ENCODE results near the gene SIAH1.
"Not testable (repeated sequence)": the region's sequence is repeated elsewhere in the genome, so short reads cannot be mapped to it uniquely, and the experiment has no call there.

The SIAH1 gene

GRCh38 chr16:48359983-48360382 is 25.2 kb downstream of the SIAH1 start:
- H3K9me3 ChIP-seq (ENCODE audit: control insufficient read depth, insufficient read depth, low read length), result no peaks in the 10 kb centered on the region
- H3K27me3 ChIP-seq (ENCODE audit: control insufficient read depth, insufficient read depth, low read length), result no peaks in the 10 kb centered on the region
- no peak overlapping the region for H3K4me3 ChIP-seq (ENCODE audit: low read depth, low read length)
- H3K9ac ChIP-seq (ENCODE audit: low read depth, low read length), result no peak overlapping the region
- H3K36me3 ChIP-seq (ENCODE audit: control insufficient read depth, insufficient read depth, low read length), result no peaks in the 10 kb centered on the region
- peaks cover 4% of the 10 kb centered on the region for H3K4me1 ChIP-seq (ENCODE audit: control insufficient read depth, insufficient read depth, low read length)

GRCh38 chr16:48358419-48358818 is 26.8 kb downstream of the SIAH1 start:
- Histone ChIP-seq H3K36me3 (ENCODE audit: control insufficient read depth, insufficient read depth, low read length) (no peaks in the 10 kb centered on the region), H3K4me1 (ENCODE audit: control insufficient read depth, insufficient read depth, low read length) (peaks cover 2% of the 10 kb centered on the region)

GRCh38 chr16:48356633-48357376 is 28.4 kb downstream of the SIAH1 start:
- peaks cover 2% of the 10 kb centered on the region for H3K4me1 ChIP-seq (ENCODE audit: control insufficient read depth, insufficient read depth, low read length)
- no peaks in the 10 kb centered on the region for H3K36me3 ChIP-seq (ENCODE audit: control insufficient read depth, insufficient read depth, low read length)
- no peak overlapping the region for H3K9ac ChIP-seq (ENCODE audit: low read depth, low read length)
- H3K9me3 ChIP-seq (ENCODE audit: control insufficient read depth, insufficient read depth, low read length), result no peaks in the 10 kb centered on the region
- H3K4me3 ChIP-seq (ENCODE audit: low read depth, low read length), result no peak overlapping the region
- no peaks in the 10 kb centered on the region for H3K27me3 ChIP-seq (ENCODE audit: control insufficient read depth, insufficient read depth, low read length)

More at GRCh38 chr16:48358419-48358818, 26.8 kb downstream of the SIAH1 start:
- Histone ChIP-seq H3K9ac (ENCODE audit: low read depth, low read length) (no peak overlapping the region), H3K9me3 (ENCODE audit: control insufficient read depth, insufficient read depth, low read length) (no peaks in the 10 kb centered on the region), H3K27me3 (ENCODE audit: control insufficient read depth, insufficient read depth, low read length) (no peaks in the 10 kb centered on the region), H3K4me3 (ENCODE audit: low read depth, low read length) (no peak overlapping the region)

GRCh38 chr16:48354877-48355855 is 30.0 kb downstream of the SIAH1 start:
- Histone ChIP-seq H3K36me3 (ENCODE audit: control insufficient read depth, insufficient read depth, low read length) (no peaks in the 10 kb centered on the region), H3K9ac (ENCODE audit: low read depth, low read length) (no peak overlapping the region), H3K4me3 (ENCODE audit: low read depth, low read length) (no peak overlapping the region), H3K4me1 (ENCODE audit: control insufficient read depth, insufficient read depth, low read length) (peaks cover 2% of the 10 kb centered on the region), H3K9me3 (ENCODE audit: control insufficient read depth, insufficient read depth, low read length) (no peaks in the 10 kb centered on the region), H3K27me3 (ENCODE audit: control insufficient read depth, insufficient read depth, low read length) (no peaks in the 10 kb centered on the region)

- H3K4me1 ChIP-seq (ENCODE audit: control insufficient read depth, insufficient read depth, low read length); H3K4me3 ChIP-seq (ENCODE audit: low read depth, low read length); H3K27me3 ChIP-seq (ENCODE audit: control insufficient read depth, insufficient read depth, low read length); H3K9me3 ChIP-seq (ENCODE audit: control insufficient read depth, insufficient read depth, low read length); H3K9ac ChIP-seq (ENCODE audit: low read depth, low read length); H3K36me3 ChIP-seq (ENCODE audit: control insufficient read depth, insufficient read depth, low read length): not testable (repeated sequence)
These were observed 30.8 kb downstream of the SIAH1 start for GRCh38 chr16:48354385-48354784.

GRCh38 chr16:48353565-48354163 is 31.5 kb downstream of the SIAH1 start:
- H3K9ac ChIP-seq (ENCODE audit: low read depth, low read length), result no peak overlapping the region
- H3K27me3 ChIP-seq (ENCODE audit: control insufficient read depth, insufficient read depth, low read length), result no peaks in the 10 kb centered on the region
- H3K9me3 ChIP-seq (ENCODE audit: control insufficient read depth, insufficient read depth, low read length), result no peaks in the 10 kb centered on the region
- peaks cover 2% of the 10 kb centered on the region for H3K4me1 ChIP-seq (ENCODE audit: control insufficient read depth, insufficient read depth, low read length)
- H3K4me3 ChIP-seq (ENCODE audit: low read depth, low read length), result no peak overlapping the region
- peaks cover 3% of the 10 kb centered on the region for H3K36me3 ChIP-seq (ENCODE audit: control insufficient read depth, insufficient read depth, low read length)

GRCh38 chr16:48352648-48353390 is 32.4 kb downstream of the SIAH1 start:
- Histone ChIP-seq H3K4me3 (ENCODE audit: low read depth, low read length) (no peak overlapping the region), H3K9me3 (ENCODE audit: control insufficient read depth, insufficient read depth, low read length) (no peaks in the 10 kb centered on the region), H3K36me3 (ENCODE audit: control insufficient read depth, insufficient read depth, low read length) (peaks cover 3% of the 10 kb centered on the region), H3K9ac (ENCODE audit: low read depth, low read length) (no peak overlapping the region), H3K27me3 (ENCODE audit: control insufficient read depth, insufficient read depth, low read length) (no peaks in the 10 kb centered on the region), H3K4me1 (ENCODE audit: control insufficient read depth, insufficient read depth, low read length) (peaks cover 2% of the 10 kb centered on the region)

GRCh38 chr16:48350736-48351135 is 34.5 kb downstream of the SIAH1 start:
- no peak overlapping the region for H3K9ac ChIP-seq (ENCODE audit: low read depth, low read length)
- peaks cover 2% of the 10 kb centered on the region for H3K4me1 ChIP-seq (ENCODE audit: control insufficient read depth, insufficient read depth, low read length)
- no peaks in the 10 kb centered on the region for H3K27me3 ChIP-seq (ENCODE audit: control insufficient read depth, insufficient read depth, low read length)
- H3K9me3 ChIP-seq (ENCODE audit: control insufficient read depth, insufficient read depth, low read length), result no peaks in the 10 kb centered on the region
- no peak overlapping the region for H3K4me3 ChIP-seq (ENCODE audit: low read depth, low read length)
- peaks cover 3% of the 10 kb centered on the region for H3K36me3 ChIP-seq (ENCODE audit: control insufficient read depth, insufficient read depth, low read length)

- no peak overlapping the region for H3K4me3 ChIP-seq (ENCODE audit: low read depth, low read length)
- H3K9ac ChIP-seq (ENCODE audit: low read depth, low read length), result no peak overlapping the region
- H3K27me3 ChIP-seq (ENCODE audit: control insufficient read depth, insufficient read depth, low read length), result no peaks in the 10 kb centered on the region
- peaks cover 3% of the 10 kb centered on the region for H3K36me3 ChIP-seq (ENCODE audit: control insufficient read depth, insufficient read depth, low read length)
- H3K4me1 ChIP-seq (ENCODE audit: control insufficient read depth, insufficient read depth, low read length), result no peaks in the 10 kb centered on the region
- no peaks in the 10 kb centered on the region for H3K9me3 ChIP-seq (ENCODE audit: control insufficient read depth, insufficient read depth, low read length)
These were observed 37.2 kb downstream of the SIAH1 start for GRCh38 chr16:48347980-48348379.

GRCh38 chr16:48347191-48347865 is 37.9 kb downstream of the SIAH1 start:
- no peaks in the 10 kb centered on the region for H3K27me3 ChIP-seq (ENCODE audit: control insufficient read depth, insufficient read depth, low read length)
- H3K4me3 ChIP-seq (ENCODE audit: low read depth, low read length), result no peak overlapping the region
- no peaks in the 10 kb centered on the region for H3K4me1 ChIP-seq (ENCODE audit: control insufficient read depth, insufficient read depth, low read length)
- H3K9ac ChIP-seq (ENCODE audit: low read depth, low read length), result no peak overlapping the region
- peaks cover 5% of the 10 kb centered on the region for H3K36me3 ChIP-seq (ENCODE audit: control insufficient read depth, insufficient read depth, low read length)
- no peaks in the 10 kb centered on the region for H3K9me3 ChIP-seq (ENCODE audit: control insufficient read depth, insufficient read depth, low read length)

- Histone ChIP-seq H3K4me1 (ENCODE audit: control insufficient read depth, insufficient read depth, low read length) (no peaks in the 10 kb centered on the region), H3K4me3 (ENCODE audit: low read depth, low read length) (no peak overlapping the region), H3K36me3 (ENCODE audit: control insufficient read depth, insufficient read depth, low read length) (peaks cover 4% of the 10 kb centered on the region), H3K9me3 (ENCODE audit: control insufficient read depth, insufficient read depth, low read length) (no peaks in the 10 kb centered on the region), H3K9ac (ENCODE audit: low read depth, low read length) (no peak overlapping the region), H3K27me3 (ENCODE audit: control insufficient read depth, insufficient read depth, low read length) (no peaks in the 10 kb centered on the region)
These were observed 42.6 kb downstream of the SIAH1 start for GRCh38 chr16:48342591-48342990.
